HEK293T (cell line): ENCODE data around the gene SYF2.

Experiments used
- ARNT ChIP-seq: fragments of 450-650 bp; IDR thresholded peaks from 2 replicates; pipeline ENCODE4 v1.6.1; 2017; ENCODE audit warnings: mild to moderate bottlenecking
- BHLHE40 ChIP-seq: fragments of 450-650 bp; IDR thresholded peaks from 2 replicates; pipeline ENCODE4 v1.6.1; 2016; ENCODE audit warnings: mild to moderate bottlenecking, moderate library complexity, borderline replicate concordance
- CTBP1 ChIP-seq: fragments of 450-650 bp; IDR thresholded peaks from 2 replicates; pipeline ENCODE4 v1.6.1; 2016; ENCODE audit warnings: borderline replicate concordance
- ELF4 ChIP-seq: fragments of 450-650 bp; IDR thresholded peaks from 2 replicates; pipeline ENCODE4 v1.6.1; 2017; ENCODE audit warnings: antibody characterized with exemption
- FOXA1 ChIP-seq: fragments of 450-650 bp; IDR thresholded peaks from 2 replicates; pipeline ENCODE4 v1.6.1; 2016; ENCODE audit warnings: mild to moderate bottlenecking
- FOXK2 ChIP-seq: fragments of 450-650 bp; IDR thresholded peaks from 2 replicates; pipeline ENCODE4 v1.6.1; 2016; ENCODE audit warnings: mild to moderate bottlenecking
- FOXM1 ChIP-seq: fragments of 450-650 bp; IDR thresholded peaks from 2 replicates; pipeline ENCODE4 v1.6.1; 2017; ENCODE audit warnings: mild to moderate bottlenecking, borderline replicate concordance
- HDGF ChIP-seq: fragments of 450-650 bp; IDR thresholded peaks from 2 replicates; pipeline ENCODE4 v1.6.1; 2017; ENCODE audit warnings: antibody characterized with exemption, borderline replicate concordance
- L3MBTL2 ChIP-seq: fragments of 450-650 bp; conservative IDR thresholded peaks from 2 replicates; pipeline ENCODE4 v1.6.1; 2016; ENCODE audit warnings: mild to moderate bottlenecking
- NFRKB ChIP-seq: fragments of 450-650 bp; IDR thresholded peaks from 2 replicates; pipeline ENCODE4 v1.6.1; 2016; ENCODE audit warnings: mild to moderate bottlenecking, moderate library complexity
- SP1 ChIP-seq: fragments of 450-650 bp; IDR thresholded peaks from 2 replicates; pipeline ENCODE4 v1.6.1; 2017
- SUZ12 ChIP-seq: fragments of 450-650 bp; IDR thresholded peaks from 2 replicates; pipeline ENCODE4 v1.6.1; 2016; ENCODE audit warnings: mild to moderate bottlenecking
- TARDBP ChIP-seq: fragments of 450-650 bp; IDR thresholded peaks from 2 replicates; pipeline ENCODE4 v1.6.1; 2016
- ZNF384 ChIP-seq: fragments of 450-650 bp; IDR thresholded peaks from 2 replicates; pipeline ENCODE4 v1.6.1; 2016

DNA sequence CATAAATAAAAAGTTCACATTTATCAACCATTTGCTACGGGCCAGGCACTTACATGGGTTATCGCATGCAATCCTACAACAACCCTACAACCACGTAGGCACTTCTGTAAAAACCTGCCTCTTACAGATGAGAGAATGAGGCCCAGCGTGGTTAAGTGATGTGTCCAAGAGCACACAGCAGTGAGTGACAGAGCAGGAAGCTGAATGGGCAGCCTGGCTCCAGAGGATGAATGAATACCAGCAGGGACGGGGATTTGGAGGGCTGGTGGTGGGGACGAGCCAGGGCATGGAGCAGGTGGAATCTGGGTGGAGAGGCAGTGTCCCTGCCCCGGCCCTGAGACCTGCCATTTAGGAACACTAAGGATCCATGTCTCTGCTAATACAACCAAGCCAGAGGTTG lies 35.5 kb downstream of the SYF2 start:
- no peak for TF ChIP-seq ELF4
- TF ChIP-seq FOXM1 = no peak
- TF ChIP-seq SP1 = no peak
- no peak for TF ChIP-seq FOXK2
- no peak for TF ChIP-seq SUZ12
- TF ChIP-seq FOXA1 = no peak
- no peak for TF ChIP-seq ARNT
- no peak for TF ChIP-seq BHLHE40
- no peak for TF ChIP-seq NFRKB
- TF ChIP-seq TARDBP = no peak
- no peak for TF ChIP-seq HDGF
- TF ChIP-seq CTBP1 = no peak
- no peak for TF ChIP-seq ZNF384
- TF ChIP-seq L3MBTL2 = no peak
